Keratinocyte (primary cell): ENCODE measurements around the gene EDC4. TPM values are rescaled to one million over a fixed set of nuclear protein-coding genes. Genes with fewer than 3 reads are reported as not detected.

Experiments used
- DNase-seq: peaks from one replicate; pipeline ENCODE4 v3.0.0-alpha.2; 2011; ENCODE audit warnings: low read depth, missing footprints, low spot score
- FAIRE-seq: peaks from 2 replicates; lab custom pipeline; 2011; peaks lifted over from hg19 to GRCh38; lab: Jason Lieb, UNC
- H2AFZ ChIP-seq: 2 replicates; pipeline ENCODE4 v1.6.0; 2012; ENCODE audit warnings: low read length, control low read depth, inconsistent platforms; ENCODE audit not compliant: control insufficient read depth
- H3K27ac ChIP-seq: 2 replicates; pipeline ENCODE4 v1.5.1; 2011; ENCODE audit warnings: low read length; ENCODE audit not compliant: control insufficient read depth, insufficient read depth
- H3K27me3 ChIP-seq: 3 replicates; pipeline ENCODE4 v1.6.0; 2011; ENCODE audit warnings: low read length; ENCODE audit not compliant: control insufficient read depth, insufficient read depth; ENCODE audit errors: extremely low read depth
- H3K36me3 ChIP-seq, 2 experiments: 2 replicates in 1 of 2; 3 replicates in 1 of 2; pipeline ENCODE4 v1.5.1; 2011; ENCODE audit warnings: low read length in 2 of 2, mild to moderate bottlenecking in 1 of 2; ENCODE audit not compliant: control insufficient read depth in 2 of 2, insufficient read depth in 2 of 2; ENCODE audit errors: extremely low read depth in 1 of 2
- H3K4me1 ChIP-seq: 3 replicates; pipeline ENCODE4 v1.5.1; 2011; ENCODE audit warnings: low read length; ENCODE audit not compliant: control insufficient read depth, insufficient read depth; ENCODE audit errors: extremely low read depth
- H3K4me2 ChIP-seq: 3 replicates; pipeline ENCODE4 v1.6.0; 2011; ENCODE audit warnings: low read depth, low read length; ENCODE audit not compliant: control insufficient read depth, insufficient read depth; ENCODE audit errors: extremely low read depth
- H3K4me3 ChIP-seq, 3 experiments: fragments of 200-600 bp in 1 of 3; sonication (generic) in 1 of 3; 2 replicates in 2 of 3; 3 replicates in 1 of 3; pipeline ENCODE4 v1.5.1; 2011 to 2016; ENCODE audit warnings: low read length in 3 of 3, mild to moderate bottlenecking in 3 of 3, control low read depth in 2 of 3, inconsistent platforms in 1 of 3, low read depth in 1 of 3, mixed read lengths in 1 of 3, mixed run types in 1 of 3, moderate library complexity in 1 of 3; ENCODE audit not compliant: control insufficient read depth in 2 of 3, insufficient read depth in 2 of 3; ENCODE audit errors: extremely low read depth in 1 of 3
- H3K79me2 ChIP-seq: 2 replicates; pipeline ENCODE4 v1.6.0; 2012; ENCODE audit warnings: low read length; ENCODE audit not compliant: control insufficient read depth, insufficient read depth
- H3K9ac ChIP-seq: 3 replicates; pipeline ENCODE4 v1.6.0; 2011; ENCODE audit warnings: low read length; ENCODE audit not compliant: control insufficient read depth, insufficient read depth; ENCODE audit errors: extremely low read depth
- H3K9me1 ChIP-seq: 3 replicates; pipeline ENCODE4 v1.6.0; 2011; ENCODE audit warnings: low read length; ENCODE audit not compliant: control insufficient read depth, insufficient read depth; ENCODE audit errors: extremely low read depth
- H3K9me3 ChIP-seq: 2 replicates; pipeline ENCODE4 v1.5.1; 2012; ENCODE audit warnings: low read depth, low read length; ENCODE audit not compliant: control insufficient read depth
- H4K20me1 ChIP-seq: 3 replicates; pipeline ENCODE4 v1.6.0; 2011; ENCODE audit warnings: low read length; ENCODE audit not compliant: control insufficient read depth, insufficient read depth; ENCODE audit errors: extremely low read depth
- CTCF ChIP-seq, 3 experiments: IDR thresholded peaks in 1 of 3; conservative IDR thresholded peaks in 1 of 3; optimal IDR thresholded peaks in 1 of 3; 2 replicates in 2 of 3; 3 replicates in 1 of 3; pipeline versions ENCODE3 to v1.5.1; 2011; ENCODE audit warnings: low read length in 3 of 3, mild to moderate bottlenecking in 3 of 3, moderate library complexity in 2 of 3, control low read depth in 1 of 3, inconsistent platforms in 1 of 3; ENCODE audit not compliant: insufficient read depth in 2 of 3; ENCODE audit errors: extremely low read depth in 1 of 3
- EZH2 ChIP-seq: IDR thresholded peaks from one replicate; pipeline ENCODE4 v1.6.1; 2012; ENCODE audit warnings: inconsistent platforms, mild to moderate bottlenecking, low read length, moderate library complexity
- dilution Hi-C: fragments of 300-500 bp; cut with MboI; formaldehyde crosslinking; loops from one replicate; pipeline ENCODE4 v1.7.0; 2020; ENCODE audit warnings: low sequenced_read_pairs; ENCODE audit not compliant: extremely low pct_ligation_motif_present
- polyA plus RNA-seq, 5 experiments: library from polyadenylated mRNA; depleted of rRNA in 3 of 5; stranded (reverse) in 3 of 5; stranded (forward) in 1 of 5; unstranded in 1 of 5; fragments of >200 nt; gene quantifications; 1 replicate in 1 of 5; 2 replicates in 3 of 5; 3 replicates in 1 of 5; pipeline versions ENCODE4 v1.2.1 to v1.2.3, GENCODE V29; 2011 to 2012; ENCODE audit warnings: missing spikeins in 2 of 5, low read depth in 1 of 5, low replicate concordance in 1 of 5

The EDC4 gene
- polyA plus RNA-seq, 1 donor (not counting 4 experiments of a cell fraction or from before 2014, with no cell fraction given), result 16.7 TPM

DNA sequence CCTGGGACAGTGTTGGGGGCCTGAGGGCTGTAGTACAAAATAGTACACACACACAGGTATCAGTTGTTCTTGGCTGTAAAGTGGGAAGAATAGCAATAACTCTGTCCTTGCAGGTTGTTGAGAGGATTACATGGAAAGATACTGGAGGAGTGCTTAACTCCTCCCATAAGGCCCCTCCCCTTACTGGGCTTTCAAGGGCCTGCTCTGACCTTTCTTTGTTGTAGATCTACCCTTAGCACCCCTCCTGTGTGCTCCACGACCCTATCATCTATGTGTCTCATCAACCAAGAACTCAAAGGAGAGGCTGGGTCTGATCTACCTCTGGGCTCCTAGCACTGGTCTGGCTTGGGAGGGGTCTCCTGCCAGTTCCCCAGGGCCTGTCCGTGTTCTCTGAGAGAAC lies 8.3 kb upstream of the EDC4 start:
- FAIRE-seq (no peak), DNase-seq (no peak)
- Histone ChIP-seq H2AFZ (no peak overlapping the region), H3K27me3 (no peaks in the 10 kb centered on the region), H3K9me3 (no peaks in the 10 kb centered on the region), H4K20me1 (peaks cover 27% of the 10 kb centered on the region), H3K9ac (no peak overlapping the region), H3K4me3 (no peak overlapping the region), H3K4me2 (no peak overlapping the region), H3K4me1 (peaks cover 18% of the 10 kb centered on the region), H3K79me2 (peaks cover 54% of the 10 kb centered on the region), H3K27ac (no peak overlapping the region), H3K9me1 (peaks cover 5% of the 10 kb centered on the region), H3K36me3 (peaks cover 28 to 54% of the 10 kb centered on the region in 2 experiments)
- TF ChIP-seq EZH2 (no peak), CTCF (optimal IDR thresholded peaks at IDR 0.05 in 1 of 3, IDR thresholded peaks at IDR 0.05 in 1 of 3, conservative IDR thresholded peaks at IDR 0.05 in 1 of 3; ENCODE audit: extremely low read depth in 1 of 3, insufficient read depth in 2 of 3, low read length in 3 of 3) (no peak)
- dilution Hi-C loops, result no loop called here

- peaks cover 24% of the 10 kb centered on the region for H3K4me1 ChIP-seq
- peaks cover 49% of the 10 kb centered on the region for H3K79me2 ChIP-seq
- no peak overlapping the region for H2AFZ ChIP-seq
- no peak overlapping the region for H3K9ac ChIP-seq
- FAIRE-seq (no peak), DNase-seq (no peak)
- peaks cover 5% of the 10 kb centered on the region for H3K9me1 ChIP-seq
- H3K9me3 ChIP-seq, result no peaks in the 10 kb centered on the region
- TF ChIP-seq EZH2 (no peak), CTCF (optimal IDR thresholded peaks at IDR 0.05 in 1 of 3, IDR thresholded peaks at IDR 0.05 in 1 of 3, conservative IDR thresholded peaks at IDR 0.05 in 1 of 3; ENCODE audit: extremely low read depth in 1 of 3, insufficient read depth in 2 of 3, low read length in 3 of 3) (peak; percentile 60 to 72 (median 61))
- no peak overlapping the region for H3K4me3 ChIP-seq
- H3K27me3 ChIP-seq, result no peaks in the 10 kb centered on the region
- H4K20me1 ChIP-seq, result peaks cover 27% of the 10 kb centered on the region
- dilution Hi-C loops, result no loop called here
- no peak overlapping the region for H3K27ac ChIP-seq
- H3K36me3 ChIP-seq, result peaks cover 31 to 60% of the 10 kb centered on the region in 2 experiments
- H3K4me2 ChIP-seq, result no peak overlapping the region
Measured at GRCh38 chr16:67865318-67865717, 7.5 kb upstream of the EDC4 start.
